AG08396 (cell line): ENCODE measurements around the gene VSIG2.

Source experiments
- DNase-seq: peaks from one replicate; pipeline ENCODE4 v3.0.0; 2012; ENCODE audit warnings: low spot score, mixed read lengths

Gene VSIG2

GRCh38 chr11:124763156-124763947 lies 11.3 kb upstream of the VSIG2 start:
- peak; percentile 76 for DNase-seq

GRCh38 chr11:124762624-124763155 lies 10.6 kb upstream of the VSIG2 start:
- DNase-seq = peak; percentile 47

- DNase-seq = peak; percentile 41
Measured at GRCh38 chr11:124762105-124762623, 10.1 kb upstream of the VSIG2 start, which contains the start of gene ESAM. ESAM (minus strand) TSS chr11:124762290; CDS start chr11:124762154, 136 bp downstream.

GRCh38 chr11:124761301-124762104 lies 9.4 kb upstream of the VSIG2 start:
- DNase-seq = no peak

GRCh38 chr11:124760806-124761205 lies 8.8 kb upstream of the VSIG2 start:
- DNase-seq = peak; percentile 8

- peak; percentile 13 for DNase-seq
Measured at GRCh38 chr11:124760205-124760652, 8.2 kb upstream of the VSIG2 start.

- no peak for DNase-seq
Measured at GRCh38 chr11:124759266-124760204, 7.5 kb upstream of the VSIG2 start.

GRCh38 chr11:124758355-124759265 lies 6.6 kb upstream of the VSIG2 start:
- peak; percentile 85 for DNase-seq

- no peak for DNase-seq
Measured at GRCh38 chr11:124757320-124757719, 5.3 kb upstream of the VSIG2 start.

GRCh38 chr11:124756753-124757227 lies 4.7 kb upstream of the VSIG2 start:
- DNase-seq = no peak

- DNase-seq = no peak
Measured at GRCh38 chr11:124756033-124756752, 4.1 kb upstream of the VSIG2 start.

GRCh38 chr11:124754710-124755109 lies 2.7 kb upstream of the VSIG2 start:
- DNase-seq = peak; percentile 33

GRCh38 chr11:124754309-124754708 lies 2.3 kb upstream of the VSIG2 start:
- DNase-seq = peak; percentile 59

- no peak for DNase-seq
Measured at GRCh38 chr11:124753624-124754023, 1.6 kb upstream of the VSIG2 start.

- peak; percentile 52 for DNase-seq
Measured at GRCh38 chr11:124753205-124753604, 1.1 kb upstream of the VSIG2 start.

- peak; percentile 7 for DNase-seq
Measured at GRCh38 chr11:124752471-124753102, 532 bp upstream of the VSIG2 start.

- no peak for DNase-seq
Measured at GRCh38 chr11:124751391-124751740, 689 bp downstream of the VSIG2 start.

- peak; percentile 5 for DNase-seq
Measured at GRCh38 chr11:124749912-124750311, 2.1 kb downstream of the VSIG2 start.
